ENCODE data around the gene EYA2.
"Not testable (repeated sequence)": the region's sequence is repeated elsewhere in the genome, so short reads cannot be mapped to it uniquely, and the experiment has no call there.

EYA2 gene

DNA sequence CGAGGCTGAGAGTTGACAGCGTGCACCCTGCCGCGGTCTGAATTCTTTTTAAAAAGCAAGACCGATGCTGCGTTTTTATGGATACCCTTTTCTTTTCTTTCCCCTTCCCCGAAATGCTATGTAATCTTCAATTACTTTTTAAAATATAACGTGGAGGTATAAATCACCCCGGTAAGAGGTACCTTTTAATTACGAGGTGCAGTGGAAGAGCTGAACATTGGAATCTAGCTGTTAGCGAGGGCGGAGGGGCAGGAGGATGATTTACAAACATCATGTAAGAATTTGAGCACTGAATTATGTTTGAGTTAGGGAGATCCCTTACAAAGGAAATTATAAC is 1.2 kb downstream of the EYA2 start:
- DNase-seq (ENCODE audit: low read depth in 2 of 2), result no peak

- DNase-seq (ENCODE audit: low read depth in 2 of 2), result no peak
These were observed 2.8 kb downstream of the EYA2 start for GRCh38 chr20:46897328-46897880.

DNA sequence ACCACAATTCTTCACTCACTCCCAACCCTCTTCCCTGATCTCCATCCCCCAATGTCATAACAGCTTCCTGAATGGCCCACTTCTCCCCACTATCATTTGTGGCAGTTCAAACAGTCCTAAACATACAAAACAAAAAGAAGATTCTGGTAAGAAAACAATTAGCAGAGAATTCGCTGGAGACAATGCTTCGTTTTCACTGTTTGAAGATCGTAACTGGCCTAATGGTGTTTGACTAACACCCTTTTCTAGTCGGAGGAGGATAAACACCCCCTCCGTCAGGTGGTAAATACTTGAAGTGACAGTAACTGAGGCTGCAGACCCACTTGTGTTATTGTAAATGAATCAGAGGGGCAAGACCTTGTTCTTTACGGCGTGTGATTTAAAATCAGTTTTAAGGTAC is 3.8 kb downstream of the EYA2 start:
- DNase-seq (ENCODE audit: low read depth in 2 of 2), result no peak

DNA sequence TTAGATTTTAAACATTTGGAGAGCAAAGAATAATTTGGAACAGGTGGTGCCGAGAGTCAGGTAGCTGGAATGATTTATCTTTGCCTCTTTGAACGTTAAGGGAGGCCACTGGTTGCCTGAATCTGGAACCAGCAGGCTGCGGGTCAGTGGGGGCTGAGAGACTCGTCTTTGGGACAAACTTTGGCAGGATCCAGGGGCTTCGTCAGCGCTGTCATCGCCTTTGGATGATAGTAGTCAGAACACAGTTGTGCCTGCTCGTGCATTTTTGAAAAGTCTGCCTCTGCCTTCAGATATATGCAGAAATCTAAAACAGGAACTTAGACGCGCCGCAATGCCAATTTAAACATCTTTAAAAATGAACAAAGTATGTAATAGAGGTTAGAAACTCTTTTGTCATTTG is 5.0 kb downstream of the EYA2 start:
- no peak for DNase-seq (ENCODE audit: low read depth in 2 of 2)

GRCh38 chr20:46900086-46900485 is 5.4 kb downstream of the EYA2 start:
- DNase-seq (ENCODE audit: low read depth in 2 of 2), result no peak

DNA sequence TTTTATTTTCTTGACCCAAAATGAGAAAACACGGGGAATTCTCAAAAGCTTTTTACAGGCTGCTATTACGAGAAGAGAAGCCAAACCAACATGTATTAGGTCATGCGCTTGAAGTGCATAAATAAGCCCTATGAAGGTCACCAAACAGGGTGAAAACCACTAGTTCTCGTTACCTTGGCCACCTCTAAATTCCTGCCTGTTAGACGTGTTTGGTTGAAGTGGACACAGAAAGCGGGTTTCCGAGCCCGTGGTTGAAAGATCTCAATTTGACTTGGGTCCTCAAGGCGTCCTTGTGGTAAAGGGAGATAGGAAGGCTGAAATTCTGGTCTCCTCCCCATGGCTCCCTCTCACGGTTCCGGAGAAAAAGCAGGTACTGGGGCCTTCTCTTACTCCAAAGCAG is 6.2 kb downstream of the EYA2 start:
- no peak for DNase-seq (ENCODE audit: low read depth in 2 of 2)

DNA sequence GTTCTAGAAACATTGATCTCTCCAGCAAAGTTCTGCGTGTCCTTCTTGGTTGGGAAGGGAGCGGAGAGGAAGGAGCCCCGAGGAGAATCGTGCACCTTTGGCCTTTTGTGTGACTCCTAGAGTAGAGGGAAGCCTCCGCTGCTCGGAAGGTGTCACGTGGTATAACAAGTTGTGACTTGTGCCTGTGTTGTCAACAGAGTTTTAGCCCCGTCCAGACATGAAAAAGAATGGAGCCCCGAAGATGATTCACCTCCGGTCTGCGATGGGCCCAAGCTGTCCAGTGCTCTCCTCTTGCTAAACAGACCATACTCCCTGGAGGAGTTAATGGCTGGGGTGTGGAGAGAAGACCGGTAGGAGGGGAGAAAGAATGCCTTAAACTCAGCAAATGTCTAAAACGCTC is 7.0 kb downstream of the EYA2 start:
- DNase-seq (ENCODE audit: low read depth in 2 of 2), result no peak

DNA sequence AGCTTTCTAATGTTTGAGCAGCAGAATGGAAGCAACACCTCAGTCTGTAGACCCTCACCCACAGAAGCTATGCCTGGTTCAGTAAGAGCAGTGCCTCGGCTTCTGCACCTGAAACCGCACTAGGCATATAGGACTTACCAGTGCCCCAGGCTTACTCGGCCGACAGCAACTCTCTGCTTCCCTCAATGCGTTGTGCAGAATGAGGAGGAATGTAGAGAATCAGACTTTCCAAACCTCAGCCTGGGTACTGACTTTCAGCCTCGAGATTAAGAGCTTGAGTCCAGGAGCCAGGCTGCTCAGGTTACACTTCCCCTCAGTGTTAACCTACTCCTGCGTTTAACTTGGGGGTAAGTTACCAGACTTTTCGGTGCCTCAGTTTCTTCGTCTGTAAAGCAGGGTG is 8.6 kb downstream of the EYA2 start:
- no peak for DNase-seq (ENCODE audit: low read depth in 2 of 2)

DNA sequence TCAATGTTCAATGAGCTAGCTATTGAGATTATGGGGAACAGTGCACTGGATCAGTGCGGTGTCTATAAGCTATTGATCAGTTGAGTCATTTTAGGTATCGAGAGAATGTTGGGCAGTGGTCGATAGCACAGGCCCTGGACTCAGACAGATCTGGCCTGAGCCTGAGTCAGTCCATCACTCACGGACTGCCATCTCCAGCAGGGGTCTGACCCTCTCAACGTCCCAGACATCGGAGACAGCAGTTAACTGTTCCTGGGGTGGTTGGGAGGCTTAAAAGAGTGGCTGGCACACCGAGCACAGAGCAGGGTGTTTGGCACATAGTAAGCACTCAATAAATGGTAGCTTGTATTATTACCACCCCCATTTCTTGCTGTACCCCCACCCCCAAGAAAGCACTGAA is 9.3 kb downstream of the EYA2 start:
- DNase-seq (ENCODE audit: low read depth in 2 of 2), result no peak

DNA sequence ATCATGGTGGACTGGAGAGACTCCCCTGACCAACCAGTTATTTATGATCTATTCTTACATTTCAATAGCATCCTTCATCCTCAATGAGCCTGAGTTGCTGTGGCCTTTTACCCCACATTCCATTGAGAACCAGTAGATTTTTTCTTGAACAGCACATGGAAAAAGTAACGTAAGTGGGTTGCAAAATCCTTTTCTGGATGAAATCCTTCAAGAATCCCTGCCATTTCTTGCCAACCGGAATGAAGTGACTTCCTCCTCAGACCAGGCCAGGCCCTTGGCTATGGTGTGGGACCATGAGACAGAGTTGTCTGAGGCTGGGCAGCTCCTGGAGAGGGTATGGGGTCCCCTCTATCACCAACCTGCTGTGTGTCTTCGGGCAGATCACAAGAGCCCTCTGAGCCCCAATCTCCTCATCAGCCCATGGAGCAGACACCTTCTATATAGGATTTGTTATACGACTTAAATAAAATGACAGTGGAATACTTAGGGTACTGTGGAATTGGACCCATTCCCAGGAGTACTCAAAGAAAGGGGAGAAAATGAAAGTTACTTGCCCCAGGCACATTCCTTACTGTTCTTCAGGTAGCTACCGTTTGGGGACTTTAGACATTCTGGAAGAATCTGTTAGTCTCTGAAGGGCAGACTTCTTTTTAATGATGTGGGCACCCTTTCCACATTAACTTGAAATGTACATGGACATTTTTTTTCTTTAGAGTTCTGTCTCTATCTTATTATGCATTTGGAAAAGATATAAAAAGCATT is 10.9 kb downstream of the EYA2 start:
- DNase-seq (ENCODE audit: low read depth in 2 of 2), result no peak

- DNase-seq (ENCODE audit: low read depth in 2 of 2), result no peak
These were observed 18.8 kb downstream of the EYA2 start for GRCh38 chr20:46913329-46914044.

- no peak for DNase-seq (ENCODE audit: low read depth in 2 of 2)
These were observed 20.2 kb downstream of the EYA2 start for GRCh38 chr20:46914789-46915379.

GRCh38 chr20:46915575-46916257 is 21.1 kb downstream of the EYA2 start:
- DNase-seq (ENCODE audit: low read depth in 2 of 2), result no peak

- DNase-seq (ENCODE audit: low read depth in 2 of 2), result no peak
These were observed 21.6 kb downstream of the EYA2 start for GRCh38 chr20:46916258-46916603.

DNA sequence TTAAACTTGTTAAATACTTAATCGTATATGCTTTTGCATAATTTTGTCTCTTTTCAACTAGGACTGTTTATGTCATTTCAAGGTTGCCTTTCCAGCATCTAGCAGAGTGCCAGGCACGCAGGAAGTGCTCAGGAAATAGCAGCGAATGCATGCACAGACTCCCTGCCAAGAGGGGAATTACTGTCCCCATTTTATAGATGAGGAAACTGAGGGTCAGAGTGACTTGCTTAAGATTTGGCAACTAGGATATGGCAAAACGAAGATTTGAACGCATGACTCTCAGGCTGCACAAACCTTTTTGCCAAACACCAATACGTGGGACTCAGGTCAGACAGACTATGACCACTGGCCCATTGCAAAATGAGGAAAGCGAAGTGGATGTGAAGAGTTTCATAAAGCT is 22.5 kb downstream of the EYA2 start:
- no peak for DNase-seq (ENCODE audit: low read depth in 2 of 2)

DNA sequence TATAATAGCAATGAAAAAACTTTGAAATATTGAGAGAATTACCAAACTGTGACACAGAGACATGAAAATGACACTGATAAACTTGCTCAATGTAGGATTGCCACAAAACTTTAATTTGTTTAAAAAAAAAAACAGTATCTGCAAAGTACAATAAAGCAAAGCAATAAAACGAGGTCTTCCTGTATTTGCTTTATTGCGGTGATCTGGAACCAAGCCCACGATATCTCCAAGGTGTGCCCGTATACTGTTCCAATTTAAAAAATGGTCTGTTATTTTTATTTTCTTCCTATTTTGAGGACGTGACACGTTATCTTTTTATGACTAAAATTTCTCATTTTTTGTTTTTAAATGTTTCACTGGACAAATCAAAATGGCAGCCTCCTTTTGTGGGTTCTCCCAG is 25.5 kb downstream of the EYA2 start:
- no peak for DNase-seq (ENCODE audit: low read depth in 2 of 2)

GRCh38 chr20:46922841-46923240 is 28.2 kb downstream of the EYA2 start:
- DNase-seq (ENCODE audit: low read depth in 2 of 2), result not testable (repeated sequence)

- no peak for DNase-seq (ENCODE audit: low read depth in 2 of 2)
These were observed 28.9 kb downstream of the EYA2 start for GRCh38 chr20:46923550-46923949.

GRCh38 chr20:46928580-46929132 is 34.0 kb downstream of the EYA2 start:
- no peak for DNase-seq (ENCODE audit: low read depth in 2 of 2)

GRCh38 chr20:46929902-46930301 is 35.3 kb downstream of the EYA2 start:
- DNase-seq (ENCODE audit: low read depth in 2 of 2), result no peak

- DNase-seq (ENCODE audit: low read depth in 2 of 2), result no peak
These were observed 36.1 kb downstream of the EYA2 start for GRCh38 chr20:46930640-46931339.

DNA sequence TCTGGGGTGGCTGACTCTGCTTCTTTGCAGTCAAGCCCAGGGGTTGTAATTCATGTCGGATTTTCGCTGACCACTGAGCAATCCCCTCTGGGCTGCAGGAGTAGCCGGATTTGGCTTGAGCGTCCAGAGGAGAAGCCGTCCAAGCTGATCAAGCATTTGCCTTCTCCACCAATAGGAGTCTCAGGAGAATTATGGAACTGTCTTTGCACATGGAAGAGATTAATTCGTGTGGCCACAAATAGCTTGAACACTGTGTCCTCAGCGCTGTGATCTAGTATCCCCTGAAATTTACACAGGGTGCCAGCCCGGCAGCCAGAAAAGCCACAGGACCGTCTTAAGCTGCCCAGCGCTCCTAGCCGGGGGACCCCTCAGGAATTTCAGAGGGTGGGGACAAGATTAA is 37.1 kb downstream of the EYA2 start:
- DNase-seq (ENCODE audit: low read depth in 2 of 2), result no peak
